ENCODE data around the gene TCERG1L.

The TCERG1L gene, protein sequence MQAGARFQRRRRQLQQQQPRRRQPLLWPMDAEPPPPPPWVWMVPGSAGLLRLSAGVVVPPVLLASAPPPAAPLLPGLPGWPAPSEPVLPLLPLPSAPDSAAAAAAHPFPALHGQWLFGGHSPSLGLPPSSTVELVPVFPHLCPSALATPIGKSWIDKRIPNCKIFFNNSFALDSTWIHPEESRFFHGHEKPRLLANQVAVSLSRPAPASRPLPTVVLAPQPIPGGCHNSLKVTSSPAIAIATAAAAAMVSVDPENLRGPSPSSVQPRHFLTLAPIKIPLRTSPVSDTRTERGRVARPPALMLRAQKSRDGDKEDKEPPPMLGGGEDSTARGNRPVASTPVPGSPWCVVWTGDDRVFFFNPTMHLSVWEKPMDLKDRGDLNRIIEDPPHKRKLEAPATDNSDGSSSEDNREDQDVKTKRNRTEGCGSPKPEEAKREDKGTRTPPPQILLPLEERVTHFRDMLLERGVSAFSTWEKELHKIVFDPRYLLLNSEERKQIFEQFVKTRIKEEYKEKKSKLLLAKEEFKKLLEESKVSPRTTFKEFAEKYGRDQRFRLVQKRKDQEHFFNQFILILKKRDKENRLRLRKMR

DNA sequence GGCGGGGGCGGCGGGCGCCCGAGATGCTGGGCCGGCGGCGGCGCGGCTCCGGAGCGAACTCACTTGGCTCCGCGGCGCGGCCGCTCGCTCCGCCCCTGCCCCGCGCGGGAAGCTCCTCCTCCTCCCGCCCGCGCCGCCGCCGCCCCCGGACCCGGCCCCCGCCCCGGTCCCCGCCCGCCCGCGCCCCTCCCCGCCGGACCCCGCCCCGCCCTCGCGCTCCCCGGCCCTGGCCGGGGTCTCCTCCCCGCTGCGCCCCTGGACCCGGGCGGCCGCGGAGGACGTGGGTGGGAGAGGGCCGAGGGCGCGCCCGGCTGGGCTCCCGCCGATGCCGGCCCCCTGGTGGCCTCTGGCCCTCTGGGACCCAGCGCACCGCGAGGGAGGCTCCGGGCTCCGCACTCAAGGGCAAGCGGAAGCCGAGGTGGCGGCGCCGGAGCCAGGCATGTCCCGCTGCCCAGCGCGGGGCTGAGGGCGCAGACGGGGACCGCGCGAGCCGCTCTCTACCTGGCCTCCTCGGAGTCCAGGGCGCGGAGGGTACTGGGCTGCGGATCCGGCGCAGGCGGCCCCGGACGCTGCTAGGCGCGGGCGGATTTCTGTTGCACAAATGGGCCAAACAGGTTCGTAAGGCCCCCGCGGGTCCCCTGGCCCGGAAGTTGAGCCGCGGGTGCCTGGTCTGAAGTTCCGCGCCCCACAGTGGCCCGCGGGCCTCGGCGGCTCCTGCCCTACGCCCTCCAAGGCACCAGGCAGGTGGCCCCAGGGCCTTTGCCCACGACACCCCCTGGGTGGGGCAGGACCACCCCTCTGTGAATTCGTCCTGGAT is at the start of gene TCERG1L:
TSS of gene TCERG1L (minus strand) at position 61 of the 817 bp plus-strand sequence. CDS start 86 bp downstream, outside the sequence.
- no peak within 1 kb of the TSS for H3K4me3 ChIP-seq (ENCODE audit: low read depth, low read length)
- in situ Hi-C loops (cut with HindIII; ENCODE audit: low sequenced_read_pairs) = no loop called here
- TF ChIP-seq, protein P1, sequence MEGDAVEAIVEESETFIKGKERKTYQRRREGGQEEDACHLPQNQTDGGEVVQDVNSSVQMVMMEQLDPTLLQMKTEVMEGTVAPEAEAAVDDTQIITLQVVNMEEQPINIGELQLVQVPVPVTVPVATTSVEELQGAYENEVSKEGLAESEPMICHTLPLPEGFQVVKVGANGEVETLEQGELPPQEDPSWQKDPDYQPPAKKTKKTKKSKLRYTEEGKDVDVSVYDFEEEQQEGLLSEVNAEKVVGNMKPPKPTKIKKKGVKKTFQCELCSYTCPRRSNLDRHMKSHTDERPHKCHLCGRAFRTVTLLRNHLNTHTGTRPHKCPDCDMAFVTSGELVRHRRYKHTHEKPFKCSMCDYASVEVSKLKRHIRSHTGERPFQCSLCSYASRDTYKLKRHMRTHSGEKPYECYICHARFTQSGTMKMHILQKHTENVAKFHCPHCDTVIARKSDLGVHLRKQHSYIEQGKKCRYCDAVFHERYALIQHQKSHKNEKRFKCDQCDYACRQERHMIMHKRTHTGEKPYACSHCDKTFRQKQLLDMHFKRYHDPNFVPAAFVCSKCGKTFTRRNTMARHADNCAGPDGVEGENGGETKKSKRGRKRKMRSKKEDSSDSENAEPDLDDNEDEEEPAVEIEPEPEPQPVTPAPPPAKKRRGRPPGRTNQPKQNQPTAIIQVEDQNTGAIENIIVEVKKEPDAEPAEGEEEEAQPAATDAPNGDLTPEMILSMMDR (IDR thresholded peaks at IDR 0.05; ENCODE audit: low read depth, low read length) = no peak
- no peak for DNase-seq (ENCODE audit: low read depth, low spot score)

DNA sequence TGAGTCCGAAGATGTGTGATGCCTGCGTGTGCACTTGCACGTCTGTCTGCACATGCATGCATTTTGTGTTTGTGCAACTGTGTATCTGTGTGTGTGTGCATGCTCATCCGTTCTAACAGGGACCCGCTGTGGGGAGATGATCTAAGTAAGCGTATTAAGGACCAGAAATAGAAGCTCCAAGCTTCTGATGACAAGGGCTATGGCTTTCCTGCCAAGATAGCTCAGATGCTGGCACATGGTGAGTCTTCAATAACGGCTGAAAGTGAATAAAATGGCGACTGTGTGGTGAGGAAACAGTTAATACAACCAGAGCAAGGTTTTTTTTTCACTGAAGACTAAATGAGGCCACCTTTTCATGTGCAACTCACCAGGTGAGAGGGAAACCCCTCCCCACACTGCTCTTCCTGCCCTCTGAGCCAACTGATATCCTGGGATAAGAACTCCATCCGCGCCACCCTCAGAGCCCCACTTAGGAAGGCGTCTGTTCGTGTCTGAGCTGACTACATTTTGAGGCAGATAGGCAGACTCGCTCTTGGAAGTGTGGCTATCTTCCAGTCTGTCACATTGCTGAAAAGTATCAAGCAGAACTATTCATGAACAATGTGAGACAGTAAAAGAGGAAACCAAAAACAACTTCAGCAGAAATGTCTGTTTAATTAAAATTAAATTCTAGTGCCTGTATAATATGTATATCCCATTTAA is 47.4 kb upstream of the TCERG1L start:
- DNase-seq (ENCODE audit: low read depth, low spot score) = no peak
- H3K4me3 ChIP-seq (ENCODE audit: low read depth, low read length) = no peak overlapping the region
- in situ Hi-C loops (cut with HindIII; ENCODE audit: low sequenced_read_pairs) = no loop called here
- TF ChIP-seq, protein P1 (IDR thresholded peaks at IDR 0.05; ENCODE audit: low read depth, low read length) = no peak

DNA sequence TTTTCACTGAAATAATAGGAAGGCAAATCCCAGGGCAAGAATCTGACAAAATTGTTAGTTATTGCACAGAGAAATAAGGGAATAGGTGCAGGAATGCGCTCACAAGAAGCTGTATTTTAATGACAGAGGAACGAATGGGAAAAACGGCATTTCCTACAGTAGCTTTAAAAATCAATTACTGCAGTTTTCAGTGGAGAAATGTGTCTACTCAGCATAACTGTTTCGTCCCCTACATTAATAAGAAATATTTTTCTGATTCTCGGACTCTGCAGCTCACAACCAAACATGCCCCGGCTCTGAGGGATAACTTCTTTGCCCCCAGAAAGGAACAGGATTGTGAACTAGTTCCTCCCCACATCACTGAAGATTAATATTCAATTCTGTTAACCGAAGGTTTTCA is 44.9 kb upstream of the TCERG1L start:
- in situ Hi-C loops (cut with HindIII; ENCODE audit: low sequenced_read_pairs) = no loop called here
- H3K4me3 ChIP-seq (ENCODE audit: low read depth, low read length) = no peak overlapping the region
- TF ChIP-seq, protein P1 (IDR thresholded peaks at IDR 0.05; ENCODE audit: low read depth, low read length) = no peak
- DNase-seq (ENCODE audit: low read depth, low spot score) = no peak

DNA sequence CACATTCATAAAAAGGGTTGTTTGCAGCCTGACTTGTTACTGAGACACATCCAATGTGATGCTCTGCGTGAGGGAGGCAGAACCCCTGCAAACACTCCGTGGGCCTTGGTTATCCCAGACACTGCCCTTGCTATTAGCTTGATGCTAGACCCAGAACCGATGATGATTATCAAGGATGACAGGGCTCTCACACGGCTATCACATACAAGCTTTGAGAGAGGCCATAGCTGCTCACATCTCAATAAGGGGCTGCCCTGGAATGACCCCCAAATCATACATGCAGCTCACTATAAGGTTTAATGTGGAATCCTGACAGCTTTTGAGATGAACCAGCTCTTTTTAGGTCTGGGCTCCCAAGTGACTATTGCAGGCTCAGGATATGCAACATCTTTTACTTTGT is 44.4 kb upstream of the TCERG1L start:
- no peak for DNase-seq (ENCODE audit: low read depth, low spot score)
- TF ChIP-seq, protein P1 (IDR thresholded peaks at IDR 0.05; ENCODE audit: low read depth, low read length) = no peak
- no peak overlapping the region for H3K4me3 ChIP-seq (ENCODE audit: low read depth, low read length)
- in situ Hi-C loops (cut with HindIII; ENCODE audit: low sequenced_read_pairs) = no loop called here

DNA sequence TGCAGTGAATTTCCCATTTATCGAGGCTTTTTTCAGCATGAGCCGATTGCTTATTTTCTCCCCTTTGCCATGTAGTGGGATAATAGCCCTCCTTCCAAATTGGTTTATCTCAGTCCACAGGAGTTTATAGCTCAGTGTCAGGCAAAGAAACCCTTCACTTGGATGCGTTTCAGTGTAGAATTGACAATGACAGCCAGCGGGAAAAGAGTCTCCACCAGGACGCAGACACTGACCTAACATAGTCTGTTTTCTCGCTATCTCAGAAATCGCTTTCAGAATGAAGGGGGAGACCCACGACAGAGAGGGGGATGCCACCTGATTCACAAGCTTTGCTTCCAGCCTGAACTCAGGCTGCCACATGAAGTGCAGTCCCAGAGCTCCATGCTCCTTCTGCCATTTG is 43.5 kb upstream of the TCERG1L start:
- TF ChIP-seq, protein P1 (IDR thresholded peaks at IDR 0.05; ENCODE audit: low read depth, low read length) = no peak
- in situ Hi-C loops (cut with HindIII; ENCODE audit: low sequenced_read_pairs) = no loop called here
- H3K4me3 ChIP-seq (ENCODE audit: low read depth, low read length) = no peak overlapping the region
- DNase-seq (ENCODE audit: low read depth, low spot score) = no peak

DNA sequence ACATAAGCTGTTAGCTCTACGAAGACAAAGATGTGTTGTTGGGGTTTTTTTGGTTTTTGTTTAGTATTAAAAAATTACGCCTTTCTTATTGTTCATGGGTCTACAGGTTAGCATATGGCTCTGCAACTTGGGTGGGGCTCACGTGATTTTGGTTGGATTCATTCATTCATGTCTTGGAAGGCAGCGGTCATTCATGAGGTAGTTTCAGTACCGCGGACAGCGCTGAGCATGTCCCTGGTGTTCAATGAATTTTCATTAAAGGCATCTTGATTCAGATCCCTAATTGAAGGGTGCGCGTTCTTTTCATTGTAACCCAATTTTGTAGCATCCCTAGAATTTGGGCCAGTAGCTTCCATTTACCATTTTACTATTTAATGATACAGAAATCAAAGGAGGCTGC is 42.9 kb upstream of the TCERG1L start:
- in situ Hi-C loops (cut with HindIII; ENCODE audit: low sequenced_read_pairs) = no loop called here
- H3K4me3 ChIP-seq (ENCODE audit: low read depth, low read length) = no peak overlapping the region
- DNase-seq (ENCODE audit: low read depth, low spot score) = no peak
- TF ChIP-seq, protein P1 (IDR thresholded peaks at IDR 0.05; ENCODE audit: low read depth, low read length) = no peak
